GM12874 (cell line): Measurements from ENCODE around the gene PAX7.

Source experiments
- CTCF ChIP-seq: IDR thresholded peaks from 2 replicates; pipeline ENCODE4 v1.5.1; 2011; ENCODE audit warnings: low read depth, mild to moderate bottlenecking, control low read depth, low read length, moderate library complexity; ENCODE audit not compliant: insufficient read depth

The PAX7 gene

GRCh38 chr1:18716785-18717678 lies 86.4 kb downstream of the PAX7 start:
- TF ChIP-seq CTCF = no peak

- no peak for TF ChIP-seq CTCF
Measured at GRCh38 chr1:18719786-18720451, 89.3 kb downstream of the PAX7 start.

- no peak for TF ChIP-seq CTCF
Measured at GRCh38 chr1:18721041-18721440, 90.4 kb downstream of the PAX7 start.

- TF ChIP-seq CTCF = no peak
Measured at GRCh38 chr1:18721776-18722175, 91.1 kb downstream of the PAX7 start.

GRCh38 chr1:18722270-18722669 lies 91.6 kb downstream of the PAX7 start:
- no peak for TF ChIP-seq CTCF

- no peak for TF ChIP-seq CTCF
Measured at GRCh38 chr1:18723206-18723605, 92.6 kb downstream of the PAX7 start.

GRCh38 chr1:18723701-18724411 lies 93.2 kb downstream of the PAX7 start:
- TF ChIP-seq CTCF = no peak
